RWPE2 (cell line): ENCODE data around the gene NAA40.
A peak's percentile ranks its signal among the peaks of the same experiment; 100 is the strongest.

Source experiments
- ATAC-seq: fragments of 200-7000 bp; cut with Tn5 transposase; 3 replicates; pipeline ENCODE4 v1.9.1; 2021; ENCODE audit warnings: low read depth
- DNase-seq: peaks from one replicate; pipeline ENCODE4 v3.0.0-alpha.2; 2020; ENCODE audit warnings: low spot score
- H3K27ac ChIP-seq: fragments of 450-650 bp; 2 replicates; pipeline ENCODE4 v1.5.1; 2017; ENCODE audit warnings: mild to moderate bottlenecking; ENCODE audit not compliant: poor library complexity, severe bottlenecking
- H3K27me3 ChIP-seq: fragments of 250-450 bp; sonication (Bioruptor Pico); 2 replicates; pipeline ENCODE4 v1.5.1; 2021; ENCODE audit warnings: mild to moderate bottlenecking, moderate library complexity; ENCODE audit not compliant: insufficient read depth, poor library complexity, severe bottlenecking
- H3K36me3 ChIP-seq: fragments of 250-450 bp; sonication (Bioruptor Pico); 2 replicates; pipeline ENCODE4 v1.5.1; 2020; ENCODE audit warnings: low read depth, mild to moderate bottlenecking, moderate library complexity
- H3K4me1 ChIP-seq: fragments of 250-450 bp; sonication (Bioruptor Pico); 2 replicates; pipeline ENCODE4 v1.5.1; 2021; ENCODE audit warnings: mild to moderate bottlenecking, moderate library complexity; ENCODE audit not compliant: insufficient read depth, poor library complexity, severe bottlenecking
- H3K4me3 ChIP-seq: fragments of 250-450 bp; sonication (Bioruptor Pico); 2 replicates; pipeline ENCODE4 v1.5.1; 2021; ENCODE audit warnings: mild to moderate bottlenecking, moderate library complexity; ENCODE audit not compliant: severe bottlenecking
- H3K9me3 ChIP-seq: fragments of 250-450 bp; sonication (Bioruptor Pico); 2 replicates; pipeline ENCODE4 v1.5.1; 2021; ENCODE audit warnings: mild to moderate bottlenecking, moderate library complexity; ENCODE audit not compliant: severe bottlenecking
- TF ChIP-seq, protein P1 (sequence below): fragments of 450-650 bp; IDR thresholded peaks from one replicate; pipeline ENCODE4 v1.5.1; 2017; ENCODE audit warnings: mild to moderate bottlenecking, moderate library complexity; ENCODE audit not compliant: poor library complexity, severe bottlenecking

The NAA40 gene

DNA sequence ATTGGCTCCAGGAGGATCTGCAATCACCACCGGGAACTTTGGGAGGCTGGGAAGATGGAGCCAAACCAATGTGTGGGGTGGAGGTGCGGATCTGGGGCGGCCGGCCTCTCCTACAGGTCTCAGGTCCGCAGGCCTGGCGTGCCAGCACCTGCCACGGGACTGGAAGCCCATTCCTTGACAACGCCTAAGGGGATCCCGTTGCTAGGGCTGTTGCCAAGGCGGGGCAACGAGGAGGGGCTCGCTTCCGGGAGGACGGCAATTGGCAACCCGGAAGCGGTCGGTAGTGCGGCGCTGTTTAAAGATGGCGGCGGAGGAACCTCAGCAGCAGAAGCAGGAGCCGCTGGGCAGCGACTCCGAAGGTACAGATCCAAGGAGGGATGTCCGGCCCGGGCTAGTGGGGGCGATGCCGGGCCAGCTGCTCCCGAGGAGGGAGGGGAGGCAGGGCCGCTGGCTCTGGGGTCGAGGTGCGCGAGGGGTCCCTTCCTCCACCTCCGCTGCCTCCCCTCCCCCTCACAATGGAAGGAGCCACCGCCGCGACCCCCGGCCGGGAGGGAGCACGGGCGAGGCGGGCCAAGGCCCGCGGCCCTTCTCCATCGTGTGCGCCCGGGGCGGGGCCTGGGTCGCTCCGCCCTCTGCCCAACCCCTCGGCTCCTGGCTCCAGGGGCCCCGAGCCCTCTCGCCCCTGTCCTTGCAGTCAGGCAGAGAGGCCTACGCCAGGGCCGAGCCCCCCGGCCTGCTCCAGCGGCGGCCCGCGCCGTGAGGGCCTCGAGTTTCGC lies 47.5 kb downstream of the NAA40 start, which contains the start of gene OTUB1:
Gene OTUB1 (plus strand): TSS at position 283 of the 776 bp plus-strand sequence. CDS start 19 bp downstream, at position 302.
- H3K27ac ChIP-seq: peak within 1 kb of the TSS; percentile 77
- peak; percentile 91 for ATAC-seq
- no peaks in the 10 kb centered on the region for H3K27me3 ChIP-seq
- peak within 1 kb of the TSS; percentile 81 for H3K4me3 ChIP-seq
- H3K4me1 ChIP-seq: no peaks in the 10 kb centered on the region
- no peaks in the 10 kb centered on the region for H3K9me3 ChIP-seq
- TF ChIP-seq, protein P1, sequence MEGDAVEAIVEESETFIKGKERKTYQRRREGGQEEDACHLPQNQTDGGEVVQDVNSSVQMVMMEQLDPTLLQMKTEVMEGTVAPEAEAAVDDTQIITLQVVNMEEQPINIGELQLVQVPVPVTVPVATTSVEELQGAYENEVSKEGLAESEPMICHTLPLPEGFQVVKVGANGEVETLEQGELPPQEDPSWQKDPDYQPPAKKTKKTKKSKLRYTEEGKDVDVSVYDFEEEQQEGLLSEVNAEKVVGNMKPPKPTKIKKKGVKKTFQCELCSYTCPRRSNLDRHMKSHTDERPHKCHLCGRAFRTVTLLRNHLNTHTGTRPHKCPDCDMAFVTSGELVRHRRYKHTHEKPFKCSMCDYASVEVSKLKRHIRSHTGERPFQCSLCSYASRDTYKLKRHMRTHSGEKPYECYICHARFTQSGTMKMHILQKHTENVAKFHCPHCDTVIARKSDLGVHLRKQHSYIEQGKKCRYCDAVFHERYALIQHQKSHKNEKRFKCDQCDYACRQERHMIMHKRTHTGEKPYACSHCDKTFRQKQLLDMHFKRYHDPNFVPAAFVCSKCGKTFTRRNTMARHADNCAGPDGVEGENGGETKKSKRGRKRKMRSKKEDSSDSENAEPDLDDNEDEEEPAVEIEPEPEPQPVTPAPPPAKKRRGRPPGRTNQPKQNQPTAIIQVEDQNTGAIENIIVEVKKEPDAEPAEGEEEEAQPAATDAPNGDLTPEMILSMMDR: no peak
- peak; percentile 96 for DNase-seq
- peaks cover 28% of the 10 kb centered on the region for H3K36me3 ChIP-seq

DNA sequence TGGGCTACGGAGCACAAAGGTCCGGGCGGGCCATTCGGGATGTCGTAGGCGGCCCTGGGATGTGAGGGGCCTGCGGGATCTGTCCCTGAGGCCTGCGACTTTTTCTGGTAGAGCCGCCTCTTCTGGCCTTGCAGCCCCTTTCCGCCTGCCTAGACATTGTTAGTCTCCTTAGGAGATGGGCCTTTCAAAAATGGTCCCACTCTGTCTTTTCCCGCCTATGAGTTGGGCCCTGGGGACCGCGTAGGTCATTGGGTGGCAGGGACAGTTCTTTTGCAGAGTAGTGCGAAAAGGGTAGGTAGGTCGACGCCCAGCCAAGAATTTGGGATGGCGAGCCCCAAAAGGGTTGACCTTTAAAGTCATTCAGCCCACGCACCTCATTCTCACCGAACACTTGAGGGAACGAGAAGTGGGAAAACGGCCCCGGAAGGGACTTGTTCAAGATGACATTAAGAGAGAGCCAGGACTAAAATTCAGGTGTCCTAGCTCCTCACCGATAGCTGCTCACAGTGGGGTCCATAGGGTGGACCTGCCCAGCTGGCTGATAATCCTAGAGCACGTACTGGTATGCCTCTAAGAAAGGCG lies 48.2 kb downstream of the NAA40 start:
- H3K27ac ChIP-seq: peak overlapping the region; percentile 77
- H3K9me3 ChIP-seq: no peaks in the 10 kb centered on the region
- peak overlapping the region; percentile 81 for H3K4me3 ChIP-seq
- no peaks in the 10 kb centered on the region for H3K4me1 ChIP-seq
- no peaks in the 10 kb centered on the region for H3K27me3 ChIP-seq
- peaks cover 32% of the 10 kb centered on the region for H3K36me3 ChIP-seq
- ATAC-seq: no peak; the same call in 2 of the 3 replicates
- DNase-seq: no peak
- TF ChIP-seq, protein P1: no peak

DNA sequence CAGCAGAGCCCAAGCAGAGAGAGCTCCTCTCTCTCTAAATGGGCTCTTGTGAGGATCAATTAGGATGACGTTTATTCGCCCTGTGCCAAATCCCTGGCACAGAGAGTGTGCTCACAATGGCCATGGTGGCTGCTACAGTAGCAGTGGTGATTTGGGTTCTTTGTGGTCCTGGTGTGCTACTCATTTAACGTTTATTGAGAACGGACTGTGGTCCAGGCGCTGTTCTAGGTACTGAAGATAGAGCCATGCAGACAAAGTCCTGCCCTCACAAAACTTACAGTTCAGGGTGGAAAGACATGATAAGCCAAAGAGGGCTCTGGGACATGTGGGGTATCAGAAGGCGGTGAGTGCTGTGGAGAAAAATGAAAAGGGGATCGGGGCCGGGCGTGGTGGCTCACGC lies 52.8 kb downstream of the NAA40 start:
- Histone ChIP-seq H3K27me3 (no peaks in the 10 kb centered on the region), H3K4me3 (no peak overlapping the region), H3K36me3 (peaks cover 53% of the 10 kb centered on the region), H3K9me3 (no peaks in the 10 kb centered on the region), H3K27ac (no peak overlapping the region), H3K4me1 (no peaks in the 10 kb centered on the region)
- ATAC-seq (no peak), DNase-seq (no peak)
- TF ChIP-seq, protein P1: no peak

DNA sequence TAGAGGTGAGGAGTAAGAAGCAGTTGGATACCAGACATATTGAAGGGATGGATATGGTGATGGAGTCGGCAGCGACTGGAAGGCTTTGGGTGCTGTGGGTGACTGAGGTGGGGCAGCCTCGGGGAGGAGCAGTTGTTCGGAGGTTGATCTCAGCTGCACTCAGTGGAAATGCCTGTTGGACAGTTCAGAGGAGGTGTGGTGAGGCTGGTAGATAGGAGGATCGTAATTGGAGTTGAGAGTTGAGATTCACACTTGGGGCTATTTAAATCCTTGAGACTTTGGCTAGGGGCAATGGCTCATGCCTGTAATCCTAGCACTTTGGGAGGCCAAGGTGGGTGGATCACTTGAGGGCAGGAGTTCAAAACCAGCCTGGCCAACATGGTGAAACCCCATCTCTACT lies 54.3 kb downstream of the NAA40 start:
- TF ChIP-seq, protein P1: no peak
- H3K4me3 ChIP-seq: no peak overlapping the region
- peaks cover 62% of the 10 kb centered on the region for H3K36me3 ChIP-seq
- no peaks in the 10 kb centered on the region for H3K4me1 ChIP-seq
- DNase-seq (no peak), ATAC-seq (no peak)
- H3K27ac ChIP-seq: no peak overlapping the region
- H3K27me3 ChIP-seq: no peaks in the 10 kb centered on the region
- no peaks in the 10 kb centered on the region for H3K9me3 ChIP-seq

DNA sequence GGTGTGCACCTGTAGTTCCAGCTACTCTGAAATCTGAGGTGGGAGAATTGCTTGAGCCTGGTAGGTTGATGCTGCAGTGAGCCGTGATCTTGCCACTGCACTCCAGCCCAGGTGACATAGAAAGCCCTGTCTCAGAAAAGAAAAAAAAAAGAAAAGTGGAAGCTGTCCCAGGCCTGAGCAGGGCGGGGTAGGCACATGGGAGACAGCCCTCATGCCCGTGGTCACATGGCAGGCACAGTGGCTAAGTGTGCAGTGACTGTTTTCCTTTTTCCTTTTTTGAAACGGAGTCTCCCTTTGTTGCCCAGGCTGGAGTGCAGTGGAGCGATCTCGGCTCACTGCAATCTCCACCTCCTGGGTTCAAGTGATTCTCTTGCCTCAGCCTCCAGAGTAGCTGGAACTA lies 55.2 kb downstream of the NAA40 start:
- H3K9me3 ChIP-seq: no peaks in the 10 kb centered on the region
- no peaks in the 10 kb centered on the region for H3K4me1 ChIP-seq
- ATAC-seq (no peak), DNase-seq (no peak)
- no peak overlapping the region for H3K27ac ChIP-seq
- H3K27me3 ChIP-seq: no peaks in the 10 kb centered on the region
- TF ChIP-seq, protein P1: no peak
- H3K4me3 ChIP-seq: no peak overlapping the region
- H3K36me3 ChIP-seq: peaks cover 59% of the 10 kb centered on the region
